Activated CD4-positive, alpha-beta T cell treated with anti-CD3 and anti-CD28 coated beads, Interleukin-2, amount 50 U/mL, for 48 hours (primary cell): Measurements from ENCODE around the gene LMTK2.

Source experiments
- DNase-seq, 2 experiments: peaks; one replicate each; pipeline ENCODE4 v3.0.0-alpha.2; 2020

The LMTK2 gene

GRCh38 chr7:98222533-98223195 lies 116.0 kb downstream of the LMTK2 start:
- no peak for DNase-seq

GRCh38 chr7:98223351-98223897 lies 116.8 kb downstream of the LMTK2 start:
- DNase-seq: no peak

GRCh38 chr7:98223898-98224700 lies 117.4 kb downstream of the LMTK2 start:
- DNase-seq: no peak

GRCh38 chr7:98224701-98225181 lies 118.1 kb downstream of the LMTK2 start:
- DNase-seq: no peak

GRCh38 chr7:98225913-98226614 lies 119.4 kb downstream of the LMTK2 start:
- DNase-seq: no peak

GRCh38 chr7:98227939-98228338 lies 121.3 kb downstream of the LMTK2 start:
- no peak for DNase-seq

- DNase-seq: no peak
Measured at GRCh38 chr7:98228801-98229200, 122.1 kb downstream of the LMTK2 start.

GRCh38 chr7:98229441-98229840 lies 122.8 kb downstream of the LMTK2 start:
- DNase-seq: no peak

GRCh38 chr7:98229991-98230745 lies 123.5 kb downstream of the LMTK2 start:
- DNase-seq: no peak

GRCh38 chr7:98230746-98231471 lies 124.2 kb downstream of the LMTK2 start:
- no peak for DNase-seq

GRCh38 chr7:98231493-98232262 lies 125.0 kb downstream of the LMTK2 start:
- DNase-seq: no peak

- DNase-seq: no peak
Measured at GRCh38 chr7:98232263-98232585, 125.6 kb downstream of the LMTK2 start.

GRCh38 chr7:98232799-98233198 lies 126.1 kb downstream of the LMTK2 start:
- DNase-seq: no peak

- no peak for DNase-seq
Measured at GRCh38 chr7:98233219-98234070, 126.8 kb downstream of the LMTK2 start.

GRCh38 chr7:98234429-98235147 lies 127.9 kb downstream of the LMTK2 start:
- no peak for DNase-seq

- no peak for DNase-seq
Measured at GRCh38 chr7:98235901-98236300, 129.2 kb downstream of the LMTK2 start.

- DNase-seq: no peak
Measured at GRCh38 chr7:98236355-98237185, 129.9 kb downstream of the LMTK2 start.

GRCh38 chr7:98238076-98238475 lies 131.4 kb downstream of the LMTK2 start:
- no peak for DNase-seq

GRCh38 chr7:98238976-98239375 lies 132.3 kb downstream of the LMTK2 start:
- DNase-seq: no peak
